T-helper 2 cell (primary cell): ENCODE data around the gene TBC1D3B.
"Not testable (repeated sequence)": the region's sequence is repeated elsewhere in the genome, so short reads cannot be mapped to it uniquely, and the experiment has no call there.

Source experiments
- DNase-seq, 5 experiments: peaks; one replicate each; pipeline versions ENCODE4 v3.0.0 to v3.0.0-alpha.2; 2012 to 2022

The TBC1D3B gene

DNA sequence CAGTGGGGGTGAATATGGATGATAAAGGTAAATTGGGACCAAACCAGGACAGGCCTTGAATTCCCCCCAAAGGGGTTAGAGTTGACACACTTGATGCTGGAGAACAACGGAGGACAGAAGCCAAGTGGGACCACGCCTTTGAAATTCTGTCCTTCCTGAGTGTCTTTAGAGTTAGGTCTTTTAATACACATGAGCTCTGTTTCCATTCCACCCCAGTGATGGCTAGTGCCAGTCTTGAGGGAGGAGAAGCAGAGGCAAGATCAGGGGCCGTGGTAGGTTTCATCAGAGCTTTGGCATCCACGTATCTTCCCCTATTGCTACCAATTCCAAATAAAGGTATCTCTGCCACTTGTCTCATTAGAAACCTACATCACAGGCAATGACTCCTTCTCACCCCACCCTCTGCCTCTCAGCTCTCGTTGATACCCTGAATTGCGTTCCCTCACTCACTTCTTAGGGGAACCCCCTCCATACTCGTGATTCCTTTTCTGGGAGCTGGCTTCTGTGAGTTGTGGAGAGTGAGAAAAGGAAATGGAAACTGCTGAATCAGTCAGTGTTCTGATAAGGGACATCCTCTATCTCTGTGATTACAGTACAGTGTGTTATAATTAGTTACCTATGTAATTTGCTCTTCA is 22.5 kb upstream of the TBC1D3B start:
- DNase-seq: peak in 1 of 5 experiments; percentile 49

DNA sequence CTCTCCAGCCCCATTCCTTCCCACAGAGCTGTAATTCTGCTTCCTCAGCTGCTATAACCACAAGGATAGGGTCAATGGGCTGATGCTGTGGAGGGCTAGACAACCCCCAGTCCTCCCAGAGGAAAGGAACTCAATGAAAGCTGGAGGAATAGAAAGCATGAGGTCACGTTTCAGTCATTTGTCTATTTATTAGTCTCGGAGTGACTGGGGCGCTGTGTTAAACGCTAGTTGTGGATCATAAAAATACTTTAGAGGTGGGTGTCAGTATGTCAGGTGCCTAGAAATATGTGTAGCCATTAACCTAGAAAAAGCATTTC is 20.9 kb upstream of the TBC1D3B start:
- DNase-seq: no peak

DNA sequence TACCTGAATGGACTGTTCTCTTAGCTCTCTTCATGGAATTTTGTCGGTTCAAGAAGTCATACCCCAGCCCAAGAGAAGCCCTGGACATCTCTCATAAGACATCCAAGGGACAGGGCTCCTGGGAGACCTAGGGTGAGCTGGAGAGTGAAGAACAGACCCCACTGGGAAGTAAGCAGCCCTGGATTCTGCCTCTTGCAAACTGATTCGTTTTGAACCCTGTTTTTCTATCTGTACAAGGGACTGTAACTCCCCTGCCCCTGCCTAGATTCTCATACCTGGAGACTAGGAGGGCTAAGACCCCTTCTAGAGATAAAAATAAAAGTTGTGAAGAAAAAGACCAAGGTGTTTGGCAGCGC is 19.7 kb upstream of the TBC1D3B start:
- DNase-seq: no peak

- DNase-seq: no peak
These were observed 19.1 kb upstream of the TBC1D3B start for GRCh38 chr17:36195434-36196130.

GRCh38 chr17:36194832-36195433 is 18.5 kb upstream of the TBC1D3B start:
- not testable (repeated sequence) for DNase-seq

GRCh38 chr17:36194147-36194831 is 17.9 kb upstream of the TBC1D3B start:
- not testable (repeated sequence) for DNase-seq

DNA sequence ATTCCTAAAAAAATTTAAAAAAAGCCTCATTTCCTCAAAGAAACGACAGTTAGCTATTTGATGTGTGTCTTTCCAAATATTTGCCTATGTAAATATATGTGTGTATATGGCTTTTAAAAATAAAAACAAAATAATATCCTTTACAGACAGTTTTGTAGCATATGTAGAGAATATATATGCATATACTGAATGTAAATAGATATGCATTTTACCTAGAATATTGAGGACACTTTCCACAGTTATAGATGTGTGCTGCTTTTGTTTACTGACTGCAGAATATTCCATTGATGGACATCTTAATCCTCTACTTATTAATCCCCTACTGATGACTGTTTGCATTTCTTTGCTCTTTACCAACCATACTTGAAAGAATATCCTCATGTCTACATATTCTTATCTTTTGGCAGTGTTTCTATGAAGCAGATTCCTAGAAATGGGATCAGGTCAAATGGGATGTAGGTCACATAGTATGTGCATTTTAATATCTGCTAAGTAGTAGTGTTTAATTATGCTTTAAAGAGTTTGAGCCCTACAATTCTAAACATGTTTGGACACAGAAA is 16.9 kb upstream of the TBC1D3B start:
- DNase-seq: no peak

DNA sequence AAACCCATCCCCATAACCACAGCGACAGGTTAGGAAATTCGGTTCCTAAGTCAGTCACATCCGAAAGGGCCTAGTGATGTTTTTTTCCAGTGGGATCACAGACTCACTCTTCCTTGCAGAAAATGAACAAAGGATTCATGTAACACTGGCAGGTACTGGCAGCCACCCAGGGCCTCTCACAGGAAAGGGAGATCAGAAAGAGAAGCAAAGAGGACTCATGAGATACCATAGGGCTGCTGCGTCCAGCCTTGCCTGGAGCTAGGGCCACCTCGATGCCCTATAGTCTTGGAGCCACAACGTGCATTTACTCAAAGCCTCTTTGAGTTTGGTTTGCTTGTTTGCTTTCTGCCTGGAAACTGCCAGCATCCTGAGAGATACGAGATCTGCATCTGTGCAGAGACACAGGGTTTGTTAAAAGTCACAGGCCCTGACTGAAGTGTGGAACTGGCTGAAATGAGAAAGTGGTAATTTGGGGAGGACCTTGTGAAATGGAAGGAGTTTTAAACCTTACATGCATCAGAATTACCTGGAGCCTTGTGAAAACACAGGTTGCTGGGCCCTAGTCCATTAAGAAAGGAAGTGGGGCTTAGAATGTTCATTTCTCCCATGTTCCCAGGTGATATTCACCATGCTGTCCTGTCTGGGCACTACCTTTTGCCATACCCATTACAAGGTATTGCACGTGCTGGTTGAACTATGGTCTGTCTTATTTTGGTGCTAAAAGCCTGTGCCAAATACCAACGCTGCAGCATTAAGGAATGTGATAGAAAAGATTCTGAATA is 14.3 kb upstream of the TBC1D3B start:
- not testable (repeated sequence) for DNase-seq

DNA sequence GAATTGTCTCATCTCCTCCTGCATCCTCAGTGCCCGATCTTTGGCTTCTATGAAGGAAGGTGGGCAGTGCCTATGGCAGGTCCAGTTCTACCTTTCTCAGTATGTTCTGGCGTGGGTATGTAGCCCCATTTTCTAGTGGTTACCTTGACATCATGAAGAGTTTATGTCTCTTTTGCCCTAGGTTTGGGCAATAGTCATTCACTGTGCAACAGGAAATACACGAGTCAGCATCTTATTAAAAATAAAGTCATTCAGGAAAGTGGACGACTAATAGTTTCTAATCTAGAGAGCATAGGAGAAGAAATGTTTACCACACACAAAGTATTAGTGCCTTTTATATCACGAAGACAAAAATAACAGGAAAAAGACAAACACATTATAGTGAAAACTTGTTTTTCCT is 13.6 kb upstream of the TBC1D3B start:
- not testable (repeated sequence) for DNase-seq

DNA sequence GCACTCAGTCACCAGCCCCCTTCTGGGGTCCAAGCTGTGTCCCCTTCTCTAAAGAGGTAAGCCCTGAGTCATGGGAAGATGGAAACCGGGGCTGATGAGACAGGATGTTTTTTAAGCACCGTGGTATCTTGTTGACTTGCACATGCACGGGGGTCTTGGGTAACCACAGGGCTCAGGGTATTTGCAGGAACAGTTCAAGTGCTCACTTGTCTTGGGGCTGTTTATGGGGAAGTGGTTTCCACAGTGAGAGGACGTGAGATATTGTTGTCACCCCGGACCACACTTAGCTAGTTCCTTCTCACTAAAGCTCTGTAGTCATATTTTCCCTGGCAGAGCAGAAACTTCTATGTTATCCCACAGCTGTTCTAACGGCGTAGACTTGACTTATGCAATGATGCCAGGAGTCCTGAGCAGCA is 12.5 kb upstream of the TBC1D3B start:
- DNase-seq: peak in 2 of 5 experiments; percentile 67 to 83

DNA sequence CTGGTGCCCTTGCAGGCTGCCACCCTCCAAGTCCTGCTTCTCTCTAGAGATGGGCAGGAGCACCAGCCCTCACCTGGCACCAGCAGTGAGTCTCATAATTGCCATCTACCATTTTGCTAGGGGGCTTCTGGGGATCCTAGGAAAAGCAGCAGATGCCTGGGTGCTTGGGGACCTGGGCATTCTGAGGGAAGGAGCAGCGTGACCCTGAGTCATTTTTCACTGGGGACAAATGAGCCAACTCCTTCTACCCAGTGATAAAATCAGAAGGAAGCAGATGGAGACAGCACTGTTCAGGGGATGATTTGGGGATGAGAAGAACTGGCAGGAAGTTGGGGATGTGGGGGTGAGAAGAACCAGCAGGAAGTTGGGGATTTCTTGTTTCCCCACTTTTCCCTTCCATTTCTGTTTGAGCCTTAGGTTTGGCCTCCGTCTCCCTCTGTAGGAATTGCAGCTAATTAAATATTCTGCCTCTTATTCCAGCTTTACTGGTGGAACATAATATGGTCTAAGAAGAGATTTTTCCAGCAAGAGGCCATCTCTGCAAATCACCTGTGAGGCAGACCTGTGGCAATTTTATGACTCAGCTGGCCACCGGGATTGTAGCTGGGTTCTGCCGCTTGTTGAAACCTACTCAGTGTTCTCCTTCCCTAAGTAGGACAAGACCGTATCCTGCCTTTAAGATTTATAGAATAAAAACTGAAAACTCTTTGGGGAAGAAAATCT is 11.7 kb upstream of the TBC1D3B start:
- not testable (repeated sequence) for DNase-seq

- not testable (repeated sequence) for DNase-seq
These were observed 10.7 kb upstream of the TBC1D3B start for GRCh38 chr17:36186810-36187763.

DNA sequence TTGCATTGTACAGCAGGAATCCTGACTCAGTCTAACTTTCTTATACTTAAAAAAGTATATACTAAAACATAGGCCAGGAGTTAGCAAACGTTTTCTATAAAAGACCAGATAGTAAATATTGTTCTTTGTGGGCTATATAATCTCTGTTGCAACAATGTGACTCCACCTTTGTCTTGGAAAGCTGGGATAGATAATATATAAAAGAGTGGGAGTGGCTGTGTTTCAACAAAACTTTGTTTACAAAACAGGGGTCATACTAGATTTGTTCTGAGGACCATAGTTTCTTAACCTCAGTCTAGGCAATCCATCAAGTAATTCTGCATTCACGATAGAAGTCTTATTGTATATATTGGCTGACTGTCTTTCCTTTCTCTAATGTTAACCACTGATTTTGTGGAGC is 9.0 kb upstream of the TBC1D3B start:
- DNase-seq: no peak

DNA sequence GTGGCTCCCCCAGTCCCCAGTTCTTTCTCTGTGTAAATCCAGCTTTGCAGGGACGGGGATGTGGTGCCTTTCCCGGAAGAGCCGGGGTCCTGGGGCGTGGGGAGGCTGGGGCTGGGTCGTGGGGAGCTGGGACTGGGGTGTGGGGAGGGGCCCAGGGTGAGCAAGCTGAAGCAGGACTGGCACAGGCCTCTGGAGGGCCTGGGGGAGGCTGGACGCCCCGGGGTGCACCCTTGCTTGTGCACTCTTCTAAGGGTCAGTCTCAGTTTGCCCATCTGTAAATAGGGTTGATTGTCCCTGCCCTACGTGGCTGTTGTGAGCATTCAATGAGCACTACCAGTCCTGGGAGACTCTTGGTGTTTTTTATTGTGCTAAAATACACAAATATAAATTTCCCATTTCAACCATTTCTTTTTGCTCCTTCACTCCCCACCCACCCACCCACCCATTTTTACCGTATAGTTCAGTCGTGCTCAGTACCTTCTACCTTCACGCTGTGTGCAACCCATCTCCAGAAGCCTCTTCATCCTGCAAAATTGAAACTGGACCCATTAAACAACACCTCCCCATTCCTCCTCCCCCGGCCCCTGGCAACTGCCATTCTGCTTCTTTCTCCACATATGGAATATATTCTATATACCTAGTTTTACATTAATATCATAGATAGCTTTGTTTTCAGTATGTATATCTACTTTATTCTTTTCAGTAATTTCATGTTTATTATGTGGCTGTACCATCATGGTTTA is 7.8 kb upstream of the TBC1D3B start:
- DNase-seq: no peak

GRCh38 chr17:36183001-36183971 is 6.8 kb upstream of the TBC1D3B start:
- no peak for DNase-seq

DNA sequence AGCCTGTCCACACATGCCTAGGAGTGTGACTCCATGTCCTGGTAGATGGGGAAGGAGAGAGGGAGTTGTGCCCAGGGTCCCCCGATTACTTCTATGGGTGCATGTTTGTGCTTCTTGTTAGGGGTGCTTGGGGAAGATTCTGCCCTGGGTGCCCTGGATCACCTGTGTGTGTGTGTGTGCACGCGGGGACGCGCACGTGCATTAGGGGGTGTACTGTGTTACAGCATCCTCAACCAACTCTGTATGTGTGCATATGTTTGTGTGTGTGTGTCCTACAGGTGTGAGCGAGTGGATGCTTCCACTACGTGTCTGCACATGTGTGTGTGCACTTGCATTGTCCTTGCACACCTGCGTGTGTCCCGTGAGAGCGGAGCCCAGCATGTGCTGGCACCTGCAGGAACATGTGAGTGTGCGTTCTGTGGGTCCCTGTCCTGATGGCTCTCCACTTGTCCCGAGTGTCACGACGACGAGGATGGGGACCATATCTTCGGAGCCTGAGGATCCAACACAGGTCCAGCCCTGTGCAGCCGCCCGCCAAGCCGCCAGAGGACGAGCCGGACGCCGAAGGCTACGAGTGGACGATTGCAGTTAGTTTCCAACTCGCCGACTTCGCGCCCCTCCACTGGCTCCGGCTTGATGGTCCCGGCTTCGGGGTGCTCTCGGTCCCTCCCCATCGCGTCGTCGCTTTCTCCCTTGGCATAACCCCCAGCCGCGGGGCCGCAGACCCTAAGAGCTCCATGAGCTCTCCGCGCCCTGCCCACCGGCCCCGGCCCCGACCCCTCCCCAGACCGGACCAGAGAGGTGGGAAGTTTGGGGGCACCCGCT is 6.0 kb upstream of the TBC1D3B start:
- no peak for DNase-seq

GRCh38 chr17:36181446-36182175 is 5.2 kb upstream of the TBC1D3B start:
- not testable (repeated sequence) for DNase-seq
